Ovary (tissue), 3 donors: ENCODE results near the gene MID2.

Experiments used
- CTCF ChIP-seq, 3 donors: fragments of 450-650 bp in 2 of 3; fragments of 200-600 bp in 1 of 3; IDR thresholded peaks; one replicate each; pipeline versions ENCODE4 v1.5.1 to v1.8.0; 2016 to 2022; ENCODE audit warnings: antibody characterized with exemption in 3 of 3, mild to moderate bottlenecking in 1 of 3
- EP300 ChIP-seq: sonication (generic); formaldehyde crosslinking; IDR thresholded peaks from one replicate; pipeline ENCODE4 v1.6.1; 2017; ENCODE audit warnings: antibody characterized with exemption
- donor health status: DM: no; HTN: no; CAD: no.

DNA sequence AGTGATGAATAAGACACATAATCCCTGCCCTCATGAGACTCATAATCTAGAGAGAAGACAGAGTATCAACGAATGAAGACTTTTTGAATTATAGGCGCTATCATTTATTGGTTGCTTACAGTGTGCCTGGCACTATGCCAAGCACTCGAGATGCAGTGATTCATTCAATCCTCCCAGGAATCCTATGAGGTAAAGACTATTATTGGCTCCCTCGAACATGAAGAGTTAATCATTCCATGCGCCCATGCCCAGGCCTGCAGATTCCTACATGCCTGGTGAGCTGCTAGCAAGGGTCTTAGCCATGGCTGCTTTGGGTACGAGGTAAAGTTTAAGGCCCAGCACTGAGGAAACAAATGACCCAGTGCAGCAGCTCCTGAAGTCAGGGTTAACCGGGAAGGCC lies 109.5 kb downstream of the MID2 start:
- no peak for TF ChIP-seq CTCF (IDR thresholded peaks at IDR 0.05)
- no peak for TF ChIP-seq EP300
